Adipose tissue (tissue), 3 donors: Measurements from ENCODE around the gene ICA1. TPM values are rescaled to one million over a fixed set of nuclear protein-coding genes. Genes with fewer than 3 reads are reported as not detected.
"Not testable (repeated sequence)": the region's sequence is repeated elsewhere in the genome, so short reads cannot be mapped to it uniquely, and the experiment has no call there.

ENCODE experiments used
- H3K27ac ChIP-seq: one replicate; pipeline ENCODE4 v1.5.1; 2013; ENCODE audit warnings: low read depth, low read length
- WGBS, 3 donors: extraction: QIAGEN DNeasy Blood & Tissue Kit; methylation state at CpG; one replicate each; pipeline ENCODE4 v1.1.7; 2013; 5-methylcytosine and 5-hydroxymethylcytosine counted together
- polyA plus RNA-seq, 3 donors: library from polyadenylated mRNA; stranded (reverse); fragments of 200-250 nt; gene quantifications; one replicate each; pipeline ENCODE4 v1.2.3, GENCODE V29; 2013
- donor health status: healthy with polysubstance abuse.
- donor health status: Bipolar disorder and iron deficiency.
- donor health status: healthy.

Gene ICA1
- polyA plus RNA-seq, 3 donors, result 17.0 to 53.9 (median 21.6) TPM

DNA sequence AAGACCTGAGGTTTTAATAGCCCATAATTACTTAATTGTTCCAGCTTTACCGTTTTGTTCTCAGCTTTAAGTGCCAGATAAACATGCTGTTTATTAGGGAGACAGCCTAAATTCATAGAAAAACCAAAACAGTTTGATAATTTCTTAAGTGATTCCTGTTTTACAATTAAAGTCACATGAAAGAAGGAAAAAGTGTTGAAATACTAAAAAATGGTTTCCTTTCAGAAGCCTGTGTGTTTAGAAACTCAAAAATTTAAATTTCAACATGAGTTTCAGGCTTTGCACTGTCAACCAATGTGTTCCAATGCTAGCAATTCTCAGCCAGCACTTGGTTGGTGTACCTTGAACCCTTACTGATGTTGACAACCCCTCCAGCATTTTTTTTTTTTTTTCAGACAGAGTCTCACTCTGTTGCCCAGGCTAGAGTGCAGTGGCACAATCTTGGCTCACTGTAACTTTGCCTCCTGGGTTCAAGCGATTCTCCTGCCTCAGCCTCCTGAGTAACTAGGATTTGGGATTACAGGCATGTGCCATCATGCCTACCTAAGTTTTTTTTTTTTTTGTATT, 135.3 kb downstream of the ICA1 start:
- 68 to 79% (median 69%) methylated on average over 2 of the region's 2 CpGs for WGBS, 3 donors
- H3K27ac ChIP-seq, result no peak overlapping the region

DNA sequence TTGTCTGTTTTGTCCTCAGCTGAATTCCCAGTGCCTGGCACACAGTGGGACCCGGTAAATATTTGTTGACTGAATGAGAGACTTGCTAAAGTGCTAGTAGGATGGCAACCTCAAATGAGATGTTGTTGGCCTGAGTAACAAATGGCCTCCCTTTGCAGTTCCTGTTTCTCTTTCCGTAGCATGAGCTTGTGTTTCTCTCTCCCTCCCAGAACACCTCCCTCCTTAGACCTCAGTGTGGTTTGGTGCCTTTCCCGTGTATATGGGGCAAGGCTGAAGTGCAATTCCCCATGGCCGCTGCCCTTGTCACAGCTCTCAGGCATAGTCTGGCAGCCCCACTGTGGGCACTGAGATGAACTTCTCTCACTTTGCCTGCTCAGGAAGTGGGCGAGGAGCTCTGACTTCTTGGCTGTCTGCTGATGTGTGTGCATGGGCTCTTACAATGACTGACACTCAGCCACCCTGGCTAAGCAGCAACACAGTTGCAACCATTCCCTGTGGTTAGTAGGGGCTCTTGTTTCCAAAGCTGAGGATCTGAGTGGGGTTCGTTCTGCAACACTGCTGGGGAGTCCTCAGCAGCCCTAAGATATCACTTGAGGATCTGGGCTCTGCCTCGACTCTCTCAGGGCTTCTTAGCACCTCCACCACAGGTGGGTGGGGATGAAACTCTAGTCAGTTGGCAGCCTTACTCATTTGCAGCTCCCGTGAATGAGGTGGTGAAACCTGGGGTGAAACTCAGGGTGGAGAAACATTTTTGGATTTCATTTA, 136.1 kb downstream of the ICA1 start:
- 47 to 82% (median 52%) methylated on average over 8 of the region's 8 CpGs for WGBS, 3 donors

GRCh38 chr7:8121243-8121642, 140.7 kb downstream of the ICA1 start:
- WGBS, 3 donors, result 75 to 92% (median 89%) methylated on average over 3 of the region's 3 CpGs
- no peak overlapping the region for H3K27ac ChIP-seq

More for the DNA sequence above, 136.1 kb downstream of the ICA1 start:
- no peak overlapping the region for H3K27ac ChIP-seq

- WGBS, 3 donors, result 85 to 91% (median 87%) methylated on average over 12 of the region's 12 CpGs
- H3K27ac ChIP-seq, result no peak overlapping the region
Observed at GRCh38 chr7:8120390-8121058, 141.4 kb downstream of the ICA1 start.

- 65 to 85% (median 83%) methylated on average over 8 of the region's 8 CpGs for WGBS, 3 donors
- no peak overlapping the region for H3K27ac ChIP-seq
Observed at GRCh38 chr7:8119262-8119661, 142.7 kb downstream of the ICA1 start.

GRCh38 chr7:8117195-8117594, 144.8 kb downstream of the ICA1 start:
- WGBS, 3 donors, result 80 to 91% (median 86%) methylated on average over 2 of the region's 2 CpGs
- no peak overlapping the region for H3K27ac ChIP-seq

DNA sequence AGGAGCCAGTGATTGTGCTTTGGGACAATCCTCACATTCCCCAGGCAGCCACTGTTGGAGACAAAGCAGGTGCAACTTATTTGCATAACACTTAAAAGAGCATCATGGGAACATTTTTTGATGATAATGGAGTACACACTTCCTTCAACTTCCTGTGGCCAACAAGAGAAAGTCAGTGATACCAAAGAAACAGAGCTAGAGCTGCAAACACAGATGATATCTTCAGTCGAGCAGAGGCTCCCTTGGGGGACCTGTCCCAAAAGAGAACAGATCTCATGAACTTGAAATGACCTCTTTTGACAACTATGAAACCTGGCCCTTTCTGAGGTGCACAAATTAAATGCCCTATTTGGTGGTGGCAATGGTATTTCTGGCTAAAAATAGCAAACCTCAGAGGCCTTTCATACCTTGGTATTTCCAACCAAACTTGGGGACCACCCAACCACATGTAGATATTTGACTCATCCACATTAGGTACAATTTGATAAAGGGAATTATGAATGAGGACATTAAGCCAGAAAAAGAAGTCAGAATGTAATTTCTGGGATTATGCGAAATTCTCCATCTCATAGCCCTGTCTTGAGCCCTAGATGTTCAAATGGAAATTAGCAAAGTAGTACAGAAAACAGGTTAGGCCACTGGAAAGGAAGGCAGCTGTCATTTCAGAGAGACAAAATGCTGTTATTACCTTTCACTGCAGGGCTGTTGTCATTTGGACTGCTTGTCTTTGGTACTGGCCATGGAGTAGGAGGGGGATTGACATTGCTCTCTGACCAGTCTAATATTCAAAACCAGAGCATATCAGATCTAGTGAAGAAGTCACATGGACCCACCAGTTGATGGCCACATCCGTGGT, 146.2 kb downstream of the ICA1 start:
- 80 to 83% (median 81%) methylated on average over 3 of the region's 3 CpGs for WGBS, 3 donors
- no peak overlapping the region for H3K27ac ChIP-seq

- no peak overlapping the region for H3K27ac ChIP-seq
- 83 to 90% (median 87%) methylated on average over 4 of the region's 4 CpGs for WGBS, 3 donors
Observed at GRCh38 chr7:8114175-8114574, 147.8 kb downstream of the ICA1 start.

GRCh38 chr7:8113184-8113583, 148.8 kb downstream of the ICA1 start:
- no peak overlapping the region for H3K27ac ChIP-seq
- WGBS, 3 donors, result 83 to 97% (median 94%) methylated on average over 3 of the region's 3 CpGs

DNA sequence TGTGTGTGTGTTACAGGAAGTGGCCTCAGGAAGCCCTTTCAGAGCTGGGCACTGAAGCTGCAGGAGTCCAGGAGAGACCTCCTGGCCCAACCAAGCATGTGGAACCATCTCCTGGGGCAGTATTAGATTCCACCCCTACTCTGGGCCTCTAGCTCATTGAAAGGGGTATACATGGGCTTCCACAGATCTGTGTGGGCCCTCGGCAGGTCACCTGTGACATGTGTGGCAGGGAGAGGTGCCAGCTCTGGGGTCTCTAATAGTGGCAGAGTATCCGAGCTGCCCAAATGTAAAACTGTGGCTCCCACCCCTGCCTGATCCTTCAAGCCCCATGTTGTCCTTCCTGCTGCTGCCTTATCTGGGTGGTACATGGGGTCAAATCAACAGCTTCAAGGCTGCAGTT, 149.3 kb downstream of the ICA1 start:
- no peak overlapping the region for H3K27ac ChIP-seq
- 94 to 100% (median 97%) methylated on average over 2 of the region's 2 CpGs for WGBS, 3 donors

- 76 to 86% (median 78%) methylated on average over 11 of the region's 11 CpGs for WGBS, 3 donors
- H3K27ac ChIP-seq, result no peak overlapping the region
Observed at GRCh38 chr7:8111282-8111960, 150.5 kb downstream of the ICA1 start.

- no peak overlapping the region for H3K27ac ChIP-seq
- 63 to 72% (median 68%) methylated on average over 4 of the region's 4 CpGs for WGBS, 3 donors
Observed at GRCh38 chr7:8109196-8110022, 152.6 kb downstream of the ICA1 start.

- WGBS, 3 donors, result 30 to 63% (median 62%) methylated on average over 4 of the region's 4 CpGs
Observed at GRCh38 chr7:8105449-8106095, 156.4 kb downstream of the ICA1 start.

GRCh38 chr7:8103282-8103681, 158.7 kb downstream of the ICA1 start:
- H3K27ac ChIP-seq, result no peak overlapping the region
- WGBS, 3 donors, result 82% methylated on average over 9 of the region's 9 CpGs

More at GRCh38 chr7:8105449-8106095, 156.4 kb downstream of the ICA1 start:
- H3K27ac ChIP-seq, result no peak overlapping the region

DNA sequence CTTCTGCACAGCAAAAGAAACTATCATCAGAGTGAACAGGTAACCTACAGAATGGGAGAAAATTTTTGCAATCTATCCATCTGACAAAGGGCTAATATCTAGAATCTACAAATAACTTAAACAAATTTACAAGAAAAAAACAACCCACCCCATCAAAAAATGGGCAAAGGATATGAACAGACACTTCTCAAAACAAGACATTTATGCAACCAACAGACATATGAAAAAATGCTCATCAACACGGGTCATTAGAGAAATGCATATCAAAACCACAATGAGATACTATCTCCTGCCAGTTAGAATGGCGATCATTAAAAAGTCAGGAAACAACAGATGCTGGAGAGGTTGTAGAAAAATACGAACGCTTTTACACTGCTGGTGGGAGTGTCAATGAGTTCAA, 160.7 kb downstream of the ICA1 start:
- not testable (repeated sequence) for H3K27ac ChIP-seq
- WGBS, 3 donors, result 92 to 97% (median 93%) methylated on average over 4 of the region's 4 CpGs

DNA sequence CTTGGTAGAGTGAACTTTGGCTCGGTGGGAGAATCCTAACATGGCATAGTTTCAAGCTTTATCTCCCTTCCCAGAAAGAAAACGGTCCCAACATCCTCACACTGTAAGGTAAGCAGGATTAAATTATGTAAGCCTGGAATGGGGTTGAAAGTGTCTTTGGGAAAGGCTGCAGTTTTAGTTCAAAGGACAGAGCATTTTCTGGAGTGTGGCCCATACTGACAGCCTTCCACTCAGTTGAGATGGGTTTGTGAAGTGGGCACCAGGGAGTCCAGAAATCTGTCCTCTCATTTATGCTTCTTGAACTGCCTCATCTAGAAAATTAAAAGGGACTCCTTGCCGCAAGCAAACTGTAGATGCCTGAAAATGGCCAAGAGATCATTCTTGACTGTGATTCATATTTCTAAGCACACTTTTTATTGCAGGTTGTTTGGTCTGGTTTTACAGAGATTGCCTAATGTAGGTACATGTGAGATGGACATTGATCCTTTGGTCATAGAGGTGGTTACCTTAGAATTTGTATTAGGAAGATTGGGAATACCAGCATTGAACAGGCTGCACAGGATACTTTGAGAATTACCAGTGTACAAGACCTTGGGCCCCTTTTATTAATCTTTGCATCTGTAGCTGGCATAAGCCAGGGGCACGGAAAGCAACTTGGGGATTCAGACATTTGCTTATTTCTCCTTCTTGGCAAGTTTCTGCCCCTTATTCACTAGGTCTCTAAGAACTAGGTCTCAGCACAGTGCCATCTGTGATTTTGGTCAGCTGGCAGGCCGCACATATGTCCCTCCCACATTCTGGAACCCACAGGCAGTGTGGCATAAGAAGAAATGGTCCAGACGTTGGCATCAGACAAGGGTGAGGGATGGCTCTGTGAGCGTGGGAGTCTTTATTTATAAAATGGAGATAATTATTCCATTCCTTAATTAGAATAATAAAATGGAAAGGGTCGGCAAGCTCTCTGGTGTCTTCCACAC, 167.5 kb downstream of the ICA1 start:
- H3K27ac ChIP-seq, result no peak overlapping the region
- WGBS, 3 donors, result 89 to 93% (median 92%) methylated on average over 8 of the region's 8 CpGs
